ENCODE results near the gene RNH1. TPM values are rescaled to one million over a fixed set of nuclear protein-coding genes. Genes with fewer than 3 reads are reported as not detected.
A peak's percentile ranks its signal among the peaks of the same experiment; 100 is the strongest.

The RNH1 gene
- polyA plus RNA-seq, 1 of the 3 experiments (the other 2 are of a cell fraction): 147 TPM

GRCh38 chr11:507727-508515 is 879 bp upstream of the RNH1 start:
- Histone ChIP-seq H3K27ac (ENCODE audit: low read depth in 2 of 2, low read length in 1 of 2) (peak overlapping the region; percentile 42 to 58; a peak in 3 of 4 replicates), H3K4me3 (ENCODE audit: low read depth in 2 of 2, low read length in 1 of 2) (peak overlapping the region; percentile 68 to 79), H3K27me3 (ENCODE audit: insufficient read depth) (no peaks in the 10 kb centered on the region), H3K9me2 (no peaks in the 10 kb centered on the region), H3K9me3 (no peaks in the 10 kb centered on the region), H3K36me3 (replicated peaks in 1 of 2; ENCODE audit: control insufficient read depth in 1 of 2, insufficient read depth in 2 of 2, low read length in 1 of 2) (peaks cover 6 to 19% of the 10 kb centered on the region in 2 experiments), H2AFZ (ENCODE audit: low read depth) (no peak overlapping the region), H3K9ac (peak overlapping the region; percentile 74), H4K20me1 (ENCODE audit: insufficient read depth) (no peaks in the 10 kb centered on the region), H3K4me2 (peak overlapping the region; percentile 99), H3K4me1 (ENCODE audit: control insufficient read depth in 1 of 2, insufficient read depth in 2 of 2, low read depth in 1 of 2, low read length in 1 of 2) (peaks cover 7 to 9% of the 10 kb centered on the region in 2 experiments; a peak in 2 of 4 replicates), H3K79me2 (ENCODE audit: insufficient read depth) (peaks cover 49% of the 10 kb centered on the region), H3F3A (replicated peaks; ENCODE audit: insufficient read depth) (peaks cover 4% of the 10 kb centered on the region)
- WGBS (ENCODE audit: low lambda C conversion rate): 88% methylated on average over 13 of the region's 45 CpGs
- no peak for TF ChIP-seq RAD21 (IDR thresholded peaks at IDR 0.05; ENCODE audit: low read length)
- no peak for TF ChIP-seq TEAD4 (IDR thresholded peaks at IDR 0.05; ENCODE audit: borderline replicate concordance, insufficient read depth)
- no peak for TF ChIP-seq GABPA (IDR thresholded peaks at IDR 0.05; ENCODE audit: low read depth)
- no peak for TF ChIP-seq CHD2 (IDR thresholded peaks at IDR 0.05; ENCODE audit: low read length, partially characterized antibody)
- TF ChIP-seq POLR2AphosphoS5 (IDR thresholded peaks at IDR 0.05; ENCODE audit: low read depth, low read length): no peak
- no peak for TF ChIP-seq FOXM1 (IDR thresholded peaks at IDR 0.05; ENCODE audit: low read depth)
- TF ChIP-seq TAF1 (IDR thresholded peaks at IDR 0.05; ENCODE audit: borderline replicate concordance, low read depth, low read length): no peak
- no peak for TF ChIP-seq SMC3 (IDR thresholded peaks at IDR 0.05; ENCODE audit: low read depth, low read length)
- ChIA-PET POLR2A (no interaction called here), CTCF (interaction anchor here (0.9 to 2.2 kb wide), 3 partner anchors 11 to 276 kb away, joined by 3 to 16 read pairs (median 4); no protein-coding TSS in a partner anchor)
- no peak for DNase-seq

DNA sequence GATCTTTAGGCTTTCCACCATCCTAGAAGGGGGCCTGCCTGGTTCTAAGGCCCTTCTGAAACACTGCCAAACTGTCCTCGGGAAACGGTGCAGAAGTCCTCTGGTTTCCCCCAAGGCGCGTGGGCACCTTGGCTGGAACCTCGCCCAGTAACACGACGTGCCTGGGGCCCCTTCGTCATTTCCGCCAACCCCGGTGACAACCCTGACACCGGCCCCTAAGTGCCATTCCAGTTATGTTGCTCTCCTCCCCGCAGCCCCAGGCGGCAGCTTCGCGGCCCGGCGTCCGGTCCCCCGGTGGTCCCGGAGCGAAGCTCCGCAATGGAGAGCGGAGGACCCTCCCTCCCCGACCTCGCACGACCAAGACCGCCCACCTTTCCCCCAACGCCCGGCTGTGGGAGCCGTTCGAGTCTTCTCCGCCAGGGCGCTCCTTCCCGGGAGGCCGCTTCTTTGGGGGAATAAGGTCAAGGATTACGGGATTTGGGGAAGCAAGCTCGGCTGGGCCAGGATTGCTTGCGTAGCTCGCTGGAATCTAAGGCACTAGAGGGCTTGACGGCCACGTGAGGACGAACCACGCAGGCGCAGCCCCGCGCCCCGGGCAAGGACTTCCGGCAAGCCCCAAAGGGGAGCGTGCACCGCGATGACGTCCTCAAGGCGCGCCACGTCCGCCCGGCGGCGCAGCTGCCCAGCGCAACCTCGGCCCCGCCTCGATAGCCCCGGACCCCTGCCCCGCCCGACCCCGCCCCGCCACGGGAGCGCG is 626 bp downstream of the RNH1 start:
- Histone ChIP-seq H3K27ac (ENCODE audit: low read depth in 2 of 2, low read length in 1 of 2) (peak overlapping the region; percentile 98 to 99), H3K4me1 (ENCODE audit: control insufficient read depth in 1 of 2, insufficient read depth in 2 of 2, low read depth in 1 of 2, low read length in 1 of 2) (peaks cover 7 to 9% of the 10 kb centered on the region in 2 experiments; a peak in 2 of 4 replicates), H3K4me2 (peak overlapping the region; percentile 93), H3F3A (replicated peaks; ENCODE audit: insufficient read depth) (peaks cover 4% of the 10 kb centered on the region), H3K9ac (peak overlapping the region; percentile 91), H3K27me3 (ENCODE audit: insufficient read depth) (no peaks in the 10 kb centered on the region), H4K20me1 (ENCODE audit: insufficient read depth) (0 out of 2 replicates have a peak, but pooled peaks cover 7% of the 10 kb centered on the region), H3K9me2 (no peaks in the 10 kb centered on the region), H2AFZ (ENCODE audit: low read depth) (peak overlapping the region; percentile 84; the same call in 1 of the 2 replicates), H3K36me3 (replicated peaks in 1 of 2; ENCODE audit: control insufficient read depth in 1 of 2, insufficient read depth in 2 of 2, low read length in 1 of 2) (peaks cover 17 to 18% of the 10 kb centered on the region in 2 experiments), H3K79me2 (ENCODE audit: insufficient read depth) (peaks cover 61% of the 10 kb centered on the region), H3K9me3 (no peaks in the 10 kb centered on the region), H3K4me3 (ENCODE audit: low read depth in 2 of 2, low read length in 1 of 2) (peak overlapping the region; percentile 86 to 87)
- 2% methylated on average over 31 of the region's 71 CpGs for WGBS (ENCODE audit: low lambda C conversion rate)
- peak; percentile 99 for DNase-seq
- ChIA-PET CTCF (interaction anchor here (0.7 to 2.2 kb wide), 4 partner anchors 8 to 58 kb away, joined by 3 to 16 read pairs (median 4); partner anchors contain the start of gene HRAS), POLR2A (interaction anchor here (0.9 to 1.1 kb wide), 4 partner anchors 8 to 69 kb away, joined by 3 to 4 read pairs (median 3); partner anchors contain the start of gene PHRF1)
- no peak for TF ChIP-seq RAD21 (IDR thresholded peaks at IDR 0.05; ENCODE audit: low read length)
- peak; percentile 68 for TF ChIP-seq GABPA (IDR thresholded peaks at IDR 0.05; ENCODE audit: low read depth)
- peak; percentile 94 for TF ChIP-seq MAX (IDR thresholded peaks at IDR 0.05; ENCODE audit: low read depth)
- TF ChIP-seq NFIC (IDR thresholded peaks at IDR 0.05; ENCODE audit: borderline replicate concordance): 0 out of 2 replicates have a peak, but pooled peaks have one; percentile 2
- peak; percentile 96 for TF ChIP-seq MXI1 (IDR thresholded peaks at IDR 0.05; ENCODE audit: low read depth, low read length)
- TF ChIP-seq, protein P1, sequence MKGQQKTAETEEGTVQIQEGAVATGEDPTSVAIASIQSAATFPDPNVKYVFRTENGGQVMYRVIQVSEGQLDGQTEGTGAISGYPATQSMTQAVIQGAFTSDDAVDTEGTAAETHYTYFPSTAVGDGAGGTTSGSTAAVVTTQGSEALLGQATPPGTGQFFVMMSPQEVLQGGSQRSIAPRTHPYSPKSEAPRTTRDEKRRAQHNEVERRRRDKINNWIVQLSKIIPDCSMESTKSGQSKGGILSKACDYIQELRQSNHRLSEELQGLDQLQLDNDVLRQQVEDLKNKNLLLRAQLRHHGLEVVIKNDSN (IDR thresholded peaks at IDR 0.05; ENCODE audit: borderline replicate concordance, low read depth): peak; percentile 84
- no peak for TF ChIP-seq SMC3 (IDR thresholded peaks at IDR 0.05; ENCODE audit: low read depth, low read length)
- TF ChIP-seq, protein P2, sequence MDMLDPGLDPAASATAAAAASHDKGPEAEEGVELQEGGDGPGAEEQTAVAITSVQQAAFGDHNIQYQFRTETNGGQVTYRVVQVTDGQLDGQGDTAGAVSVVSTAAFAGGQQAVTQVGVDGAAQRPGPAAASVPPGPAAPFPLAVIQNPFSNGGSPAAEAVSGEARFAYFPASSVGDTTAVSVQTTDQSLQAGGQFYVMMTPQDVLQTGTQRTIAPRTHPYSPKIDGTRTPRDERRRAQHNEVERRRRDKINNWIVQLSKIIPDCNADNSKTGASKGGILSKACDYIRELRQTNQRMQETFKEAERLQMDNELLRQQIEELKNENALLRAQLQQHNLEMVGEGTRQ (IDR thresholded peaks at IDR 0.05; ENCODE audit: borderline replicate concordance, low read depth, low read length): peak; percentile 57
- TF ChIP-seq, protein P3, sequence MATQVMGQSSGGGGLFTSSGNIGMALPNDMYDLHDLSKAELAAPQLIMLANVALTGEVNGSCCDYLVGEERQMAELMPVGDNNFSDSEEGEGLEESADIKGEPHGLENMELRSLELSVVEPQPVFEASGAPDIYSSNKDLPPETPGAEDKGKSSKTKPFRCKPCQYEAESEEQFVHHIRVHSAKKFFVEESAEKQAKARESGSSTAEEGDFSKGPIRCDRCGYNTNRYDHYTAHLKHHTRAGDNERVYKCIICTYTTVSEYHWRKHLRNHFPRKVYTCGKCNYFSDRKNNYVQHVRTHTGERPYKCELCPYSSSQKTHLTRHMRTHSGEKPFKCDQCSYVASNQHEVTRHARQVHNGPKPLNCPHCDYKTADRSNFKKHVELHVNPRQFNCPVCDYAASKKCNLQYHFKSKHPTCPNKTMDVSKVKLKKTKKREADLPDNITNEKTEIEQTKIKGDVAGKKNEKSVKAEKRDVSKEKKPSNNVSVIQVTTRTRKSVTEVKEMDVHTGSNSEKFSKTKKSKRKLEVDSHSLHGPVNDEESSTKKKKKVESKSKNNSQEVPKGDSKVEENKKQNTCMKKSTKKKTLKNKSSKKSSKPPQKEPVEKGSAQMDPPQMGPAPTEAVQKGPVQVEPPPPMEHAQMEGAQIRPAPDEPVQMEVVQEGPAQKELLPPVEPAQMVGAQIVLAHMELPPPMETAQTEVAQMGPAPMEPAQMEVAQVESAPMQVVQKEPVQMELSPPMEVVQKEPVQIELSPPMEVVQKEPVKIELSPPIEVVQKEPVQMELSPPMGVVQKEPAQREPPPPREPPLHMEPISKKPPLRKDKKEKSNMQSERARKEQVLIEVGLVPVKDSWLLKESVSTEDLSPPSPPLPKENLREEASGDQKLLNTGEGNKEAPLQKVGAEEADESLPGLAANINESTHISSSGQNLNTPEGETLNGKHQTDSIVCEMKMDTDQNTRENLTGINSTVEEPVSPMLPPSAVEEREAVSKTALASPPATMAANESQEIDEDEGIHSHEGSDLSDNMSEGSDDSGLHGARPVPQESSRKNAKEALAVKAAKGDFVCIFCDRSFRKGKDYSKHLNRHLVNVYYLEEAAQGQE (IDR thresholded peaks at IDR 0.05; ENCODE audit: low read depth, low read length): no peak
- TF ChIP-seq POLR2AphosphoS5 (IDR thresholded peaks at IDR 0.05; ENCODE audit: low read depth, low read length): peak; percentile 53
- peak; percentile 79 for TF ChIP-seq NRF1 (IDR thresholded peaks at IDR 0.05; ENCODE audit: low read depth, low read length)
- TF ChIP-seq TEAD4 (IDR thresholded peaks at IDR 0.05; ENCODE audit: borderline replicate concordance, insufficient read depth): no peak
- TF ChIP-seq, protein P4, sequence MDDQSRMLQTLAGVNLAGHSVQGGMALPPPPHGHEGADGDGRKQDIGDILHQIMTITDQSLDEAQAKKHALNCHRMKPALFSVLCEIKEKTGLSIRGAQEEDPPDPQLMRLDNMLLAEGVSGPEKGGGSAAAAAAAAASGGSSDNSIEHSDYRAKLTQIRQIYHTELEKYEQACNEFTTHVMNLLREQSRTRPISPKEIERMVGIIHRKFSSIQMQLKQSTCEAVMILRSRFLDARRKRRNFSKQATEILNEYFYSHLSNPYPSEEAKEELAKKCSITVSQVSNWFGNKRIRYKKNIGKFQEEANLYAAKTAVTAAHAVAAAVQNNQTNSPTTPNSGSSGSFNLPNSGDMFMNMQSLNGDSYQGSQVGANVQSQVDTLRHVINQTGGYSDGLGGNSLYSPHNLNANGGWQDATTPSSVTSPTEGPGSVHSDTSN (IDR thresholded peaks at IDR 0.05): no peak

Measured in SK-N-SH (cell line).